HG03135 (cell line): ENCODE measurements around the gene S1PR4.
"Not testable (repeated sequence)": the region's sequence is repeated elsewhere in the genome, so short reads cannot be mapped to it uniquely, and the experiment has no call there.

Experiments
- ATAC-seq: cut with Tn5 transposase; IDR thresholded peaks from one replicate; pipeline ENCODE4 v1.9.1; 2021; ENCODE audit warnings: mild to moderate bottlenecking, moderate library complexity; ENCODE audit not compliant: unreplicated experiment

The S1PR4 gene

DNA sequence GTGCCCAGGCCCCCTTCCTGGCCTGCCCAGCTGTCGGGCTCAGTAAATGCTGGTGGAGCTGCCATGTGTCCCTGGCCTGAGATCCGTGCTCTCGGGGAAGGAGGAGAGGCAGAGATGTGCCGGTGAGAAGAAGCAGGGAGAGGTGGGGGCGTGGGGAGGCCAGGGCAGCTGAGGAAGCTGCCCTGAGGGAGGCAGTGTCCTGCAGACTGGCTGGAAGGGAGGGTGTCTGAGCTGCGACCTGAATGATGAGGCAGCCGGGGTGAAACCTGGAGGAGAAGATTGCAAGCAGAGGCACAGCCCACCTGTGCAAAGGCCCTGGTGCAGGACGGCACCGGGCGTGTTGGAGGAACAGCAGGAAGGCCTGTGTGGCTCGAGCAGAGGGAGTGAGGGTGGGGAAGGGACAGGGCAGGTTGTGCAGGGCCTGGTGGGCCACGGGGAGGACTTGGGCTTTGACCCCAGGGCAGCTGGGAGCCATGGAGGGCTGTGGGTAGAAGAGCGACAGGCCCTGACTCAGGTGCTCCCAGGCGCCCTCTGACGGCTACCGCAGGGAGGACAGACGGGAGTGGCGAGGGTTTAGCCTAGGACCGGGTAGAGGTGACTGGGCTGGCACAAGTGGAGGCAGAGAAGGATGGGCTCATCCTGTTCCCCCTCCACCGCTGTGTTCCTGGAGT, 31.9 kb downstream of the S1PR4 start:
- ATAC-seq: no peak

DNA sequence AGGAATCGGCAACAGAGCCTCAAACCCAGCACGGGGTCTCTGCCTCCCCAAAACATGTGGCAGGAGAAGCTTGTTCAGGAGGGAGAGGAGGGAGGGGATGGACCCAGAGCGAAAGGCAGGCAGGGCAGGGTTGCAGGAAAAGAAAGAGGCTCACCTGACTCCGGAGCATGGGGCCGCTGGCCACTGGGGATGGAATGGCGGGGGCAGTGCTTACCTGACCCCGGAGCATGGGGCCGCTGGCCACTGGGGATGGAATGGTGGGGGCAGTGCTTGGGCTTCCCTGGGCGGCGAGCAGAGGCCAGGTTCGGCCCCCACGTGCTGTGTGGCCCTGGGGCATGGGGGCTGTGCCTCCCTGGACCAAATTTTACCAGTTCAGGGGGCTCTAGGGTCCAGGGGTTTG, 32.6 kb downstream of the S1PR4 start:
- no peak for ATAC-seq

DNA sequence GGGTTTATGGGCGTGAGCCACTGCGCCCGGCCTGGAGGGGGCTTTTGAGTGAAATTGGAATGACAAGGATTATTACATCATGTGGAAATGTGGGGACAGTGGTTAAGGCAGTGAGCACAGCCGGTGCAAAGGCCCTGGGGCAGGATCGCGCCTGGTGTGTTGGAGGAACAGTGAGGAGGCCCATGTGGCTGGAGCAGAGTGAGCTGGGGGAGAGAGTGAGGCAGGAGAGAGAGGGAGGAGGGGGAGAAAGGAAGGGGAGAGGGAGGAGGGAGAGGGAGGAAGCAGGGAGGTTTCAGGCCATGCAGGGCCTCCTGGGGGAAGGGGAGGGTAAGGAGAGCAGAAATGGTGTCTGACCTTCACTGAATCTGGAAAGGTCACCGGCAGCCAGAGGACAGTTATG, 34.6 kb downstream of the S1PR4 start:
- ATAC-seq: no peak

DNA sequence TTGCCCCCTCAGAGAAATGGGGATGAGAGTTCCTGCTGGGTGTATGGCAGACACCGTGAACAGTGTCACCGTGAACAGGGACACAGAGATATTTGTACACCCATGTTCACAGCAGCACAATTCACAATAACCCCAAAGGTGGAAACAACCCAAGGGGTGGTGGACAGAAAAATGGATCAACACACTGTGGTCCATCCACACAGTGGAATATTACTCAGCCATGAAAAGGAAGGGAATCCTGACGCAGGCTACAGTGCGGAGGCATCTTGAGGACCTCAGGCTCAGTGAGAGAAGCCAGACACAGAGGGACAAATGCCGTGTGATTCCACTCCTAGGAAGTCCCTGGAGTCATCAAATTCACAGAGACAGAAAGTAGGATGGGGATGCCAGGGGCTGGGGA, 38.3 kb downstream of the S1PR4 start:
- ATAC-seq: no peak

DNA sequence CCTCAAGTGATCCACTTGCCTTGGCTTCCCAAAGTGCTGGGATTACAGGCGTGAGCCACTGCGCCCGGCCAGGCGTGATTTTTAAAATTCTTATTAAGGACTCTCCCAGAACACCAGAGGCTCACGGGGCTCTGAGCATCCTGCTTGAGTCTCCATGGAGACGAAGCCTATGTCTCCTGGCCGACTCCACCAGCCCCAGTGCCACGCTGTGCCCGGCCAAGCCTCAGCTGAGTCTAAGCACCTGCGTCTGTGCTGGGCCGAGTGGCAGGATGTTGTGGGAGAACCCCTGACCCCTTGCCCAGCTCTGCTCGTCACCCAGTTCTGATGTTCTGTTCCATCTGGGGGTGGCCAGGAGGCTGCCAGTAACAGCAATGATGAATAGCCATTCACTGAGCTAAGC, 42.0 kb downstream of the S1PR4 start:
- no peak for ATAC-seq

DNA sequence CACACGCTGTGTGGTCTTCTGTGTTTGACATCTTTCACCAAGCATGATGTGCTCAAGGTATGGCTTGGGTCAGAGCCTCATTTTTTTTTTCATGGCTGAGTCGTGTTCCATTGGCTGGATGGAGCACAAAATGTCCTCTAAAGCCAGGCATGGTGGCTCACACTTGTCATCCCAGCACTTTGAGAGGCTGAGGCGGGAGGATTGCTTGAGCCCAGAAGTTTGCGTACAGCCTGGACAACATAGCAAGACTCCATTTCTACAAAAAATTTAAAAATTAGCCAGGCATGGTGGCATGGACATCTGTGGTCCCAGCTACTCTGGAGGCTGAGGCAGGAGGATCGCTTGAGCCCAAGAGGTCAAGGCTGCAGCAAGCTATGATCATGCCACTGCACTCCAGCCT, 43.0 kb downstream of the S1PR4 start:
- ATAC-seq: not testable (repeated sequence)

DNA sequence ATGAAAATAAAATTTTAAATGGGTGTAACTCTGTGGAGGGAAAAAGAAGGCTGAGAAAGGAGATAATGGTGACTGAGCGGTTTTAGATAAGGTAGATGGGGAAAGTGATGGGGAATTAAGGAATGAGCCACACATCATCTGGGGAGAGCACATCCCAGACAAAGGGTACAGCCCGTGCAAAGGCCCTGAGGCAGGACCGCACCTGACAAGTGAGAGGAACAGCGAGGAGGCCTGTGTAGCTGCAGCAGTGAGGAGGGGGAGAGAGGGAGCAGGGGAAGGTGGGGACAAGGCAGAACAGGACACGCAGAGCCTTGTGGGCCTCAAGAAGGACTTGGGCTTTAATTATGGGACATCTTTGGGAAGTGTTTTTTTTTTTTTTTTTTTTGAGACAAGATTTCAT, 44.1 kb downstream of the S1PR4 start:
- no peak for ATAC-seq

DNA sequence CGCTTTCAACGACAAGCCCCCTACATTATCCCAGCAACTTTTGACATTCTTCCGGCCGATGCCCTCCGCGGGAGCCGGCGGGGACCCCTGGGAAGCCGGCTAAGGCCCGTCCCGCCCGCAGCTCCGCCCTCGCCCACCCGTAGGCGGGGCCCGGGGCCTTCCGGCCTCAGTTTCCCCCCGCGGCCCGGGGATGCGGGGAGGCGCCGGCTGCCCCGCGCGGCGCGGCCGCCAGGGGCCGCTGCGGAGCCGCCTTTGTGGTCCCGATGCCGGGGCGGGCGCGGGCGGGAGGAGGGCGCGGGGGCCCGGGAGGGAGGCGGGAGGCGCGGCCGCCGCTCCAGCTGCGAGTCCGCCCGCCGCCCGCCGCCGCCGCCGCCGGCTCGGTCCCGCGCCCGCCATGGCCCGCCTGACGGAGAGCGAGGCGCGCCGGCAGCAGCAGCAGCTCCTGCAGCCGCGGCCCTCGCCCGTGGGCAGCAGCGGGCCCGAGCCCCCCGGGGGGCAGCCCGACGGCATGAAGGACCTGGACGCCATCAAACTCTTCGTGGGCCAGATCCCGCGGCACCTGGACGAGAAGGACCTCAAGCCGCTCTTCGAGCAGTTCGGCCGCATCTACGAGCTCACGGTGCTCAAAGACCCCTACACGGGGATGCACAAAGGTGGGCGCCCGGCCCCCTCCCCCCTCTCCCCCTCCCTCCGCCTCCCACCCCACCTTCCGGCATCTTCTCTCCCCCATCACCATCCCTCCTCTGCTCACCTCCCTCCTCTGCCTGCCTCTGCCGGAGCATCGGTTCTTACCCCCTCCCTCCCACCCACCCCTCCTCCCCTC, 46.0 kb downstream of the S1PR4 start, which contains the start of gene CELF5:
Gene CELF5, plus strand, starts transcription at position 316 of the 823 bp plus-strand sequence. Its CDS starts 79 bp downstream, at position 395.
- ATAC-seq: no peak

DNA sequence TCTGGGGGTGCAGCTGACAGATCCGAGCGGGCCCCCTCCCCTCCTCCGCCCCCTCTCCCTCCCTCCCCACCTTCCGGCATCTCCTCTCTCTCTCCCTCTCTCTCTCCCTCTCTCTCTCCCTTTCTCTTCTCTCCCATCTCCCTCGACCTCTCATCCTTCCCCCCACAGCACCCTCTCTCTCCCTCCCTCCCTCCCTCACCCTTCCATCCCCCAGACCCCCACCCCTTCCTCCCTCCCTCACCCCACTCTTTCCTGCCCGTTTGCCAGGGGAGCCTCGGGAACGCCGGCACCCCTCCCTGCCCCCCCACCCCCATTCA, 46.6 kb downstream of the S1PR4 start:
- ATAC-seq: no peak

DNA sequence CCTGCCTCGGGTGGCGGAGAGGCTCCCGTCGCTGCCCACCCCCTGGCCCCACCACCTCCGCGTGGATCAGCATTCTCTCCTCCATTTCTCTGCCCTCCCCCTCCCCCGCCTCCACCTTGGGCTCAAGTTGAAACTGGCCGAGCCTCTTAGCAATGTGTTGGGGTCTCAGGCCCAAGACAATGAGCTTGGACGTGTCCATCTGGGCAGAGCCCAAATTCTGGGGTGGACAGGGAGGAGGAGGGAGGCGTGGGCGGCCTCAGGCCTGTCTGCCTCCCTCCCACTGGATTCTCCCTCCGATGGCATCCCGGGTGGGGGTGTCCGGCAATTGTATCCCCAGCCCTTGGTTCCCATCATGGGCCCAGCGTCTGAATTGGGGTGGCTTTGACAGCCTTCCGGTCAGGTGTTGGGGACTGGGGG, 47.1 kb downstream of the S1PR4 start:
- ATAC-seq: no peak

DNA sequence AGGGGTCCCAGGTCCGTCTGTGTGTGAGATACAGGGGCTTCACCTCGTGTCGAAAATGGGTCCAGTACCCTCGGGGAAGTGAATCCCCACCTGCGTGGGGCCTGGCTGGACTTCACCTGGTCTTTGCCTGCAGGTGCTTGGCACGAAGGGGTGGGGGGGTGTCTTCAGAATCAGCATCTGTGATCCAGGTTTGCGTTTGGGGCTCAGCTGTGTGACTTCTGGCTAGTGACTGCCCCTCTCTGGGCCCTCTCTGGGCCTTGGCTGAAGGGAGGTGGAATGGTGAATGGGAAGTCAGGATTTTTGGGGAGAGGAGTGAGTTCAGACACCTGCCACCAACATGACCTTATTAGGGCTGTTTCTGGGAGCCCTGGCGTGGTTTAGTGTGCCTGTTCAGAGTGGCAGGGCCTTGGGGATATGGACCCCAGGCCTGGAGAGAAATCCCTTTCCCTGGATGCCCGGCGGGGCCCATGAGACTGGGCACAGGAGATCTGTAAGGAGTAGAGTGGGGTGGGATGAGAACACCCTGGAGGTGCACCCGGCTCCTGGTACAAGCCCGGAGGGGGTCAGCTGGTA, 48.6 kb downstream of the S1PR4 start:
- ATAC-seq: no peak

DNA sequence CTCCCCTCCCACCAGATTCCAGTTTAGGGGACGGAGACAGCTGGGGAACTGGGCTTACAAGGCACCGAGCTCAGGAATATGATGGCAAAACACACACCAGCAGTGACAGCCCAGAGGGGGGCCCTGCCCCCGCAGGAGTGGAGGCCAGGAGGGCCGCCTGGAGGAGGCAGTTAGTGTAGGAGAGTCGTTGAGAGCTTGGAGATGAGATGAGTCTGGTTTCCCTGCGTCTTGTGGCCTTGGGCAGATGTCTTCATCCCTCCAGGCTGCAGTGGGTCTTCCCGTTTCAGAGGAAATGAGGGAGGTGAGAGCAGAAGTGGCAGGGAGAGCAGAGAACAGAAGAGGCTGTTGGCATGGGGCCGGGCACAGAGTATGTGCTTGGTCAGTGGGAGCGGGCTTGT, 50.8 kb downstream of the S1PR4 start:
- ATAC-seq: no peak
